ENCODE results near the gene ZBTB48.
"Not testable (repeated sequence)": the region's sequence is repeated elsewhere in the genome, so short reads cannot be mapped to it uniquely, and the experiment has no call there.

Gene ZBTB48

DNA sequence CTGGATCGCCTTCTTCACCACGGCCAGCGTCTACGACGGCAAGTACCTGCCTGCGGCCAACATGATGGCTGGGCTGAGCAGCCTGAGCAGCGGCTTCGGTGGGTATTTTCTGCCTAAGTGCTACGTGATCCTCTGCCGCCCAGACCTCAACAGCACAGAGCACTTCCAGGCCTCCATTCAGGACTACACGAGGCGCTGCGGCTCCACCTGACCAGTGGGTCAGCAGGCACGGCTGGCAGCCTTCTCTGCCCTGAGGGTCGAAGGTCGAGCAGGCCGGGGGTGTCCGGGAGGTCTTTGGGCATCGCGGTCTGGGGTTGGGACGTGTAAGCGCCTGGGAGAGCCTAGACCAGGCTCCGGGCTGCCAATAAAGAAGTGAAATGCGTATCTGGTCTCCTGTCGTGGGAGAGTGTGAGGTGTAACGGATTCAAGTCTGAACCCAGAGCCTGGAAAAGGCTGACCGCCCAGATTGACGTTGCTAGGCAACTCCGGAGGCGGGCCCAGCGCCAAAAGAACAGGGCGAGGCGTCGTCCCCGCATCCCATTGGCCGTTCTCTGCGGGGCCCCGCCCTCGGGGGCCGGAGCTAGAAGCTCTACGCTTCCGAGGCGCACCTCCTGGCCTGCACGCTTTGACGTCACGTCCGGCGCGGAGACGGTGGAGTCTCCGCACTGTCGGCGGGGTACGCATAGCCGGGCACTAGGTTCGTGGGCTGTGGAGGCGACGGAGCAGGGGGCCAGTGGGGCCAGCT, at the start of gene ZBTB48:
ZBTB48 (plus strand) TSS at position 621 of the 745 bp plus-strand sequence. CDS start 616 bp downstream, outside the sequence.
- peak; percentile 98 for DNase-seq

DNA sequence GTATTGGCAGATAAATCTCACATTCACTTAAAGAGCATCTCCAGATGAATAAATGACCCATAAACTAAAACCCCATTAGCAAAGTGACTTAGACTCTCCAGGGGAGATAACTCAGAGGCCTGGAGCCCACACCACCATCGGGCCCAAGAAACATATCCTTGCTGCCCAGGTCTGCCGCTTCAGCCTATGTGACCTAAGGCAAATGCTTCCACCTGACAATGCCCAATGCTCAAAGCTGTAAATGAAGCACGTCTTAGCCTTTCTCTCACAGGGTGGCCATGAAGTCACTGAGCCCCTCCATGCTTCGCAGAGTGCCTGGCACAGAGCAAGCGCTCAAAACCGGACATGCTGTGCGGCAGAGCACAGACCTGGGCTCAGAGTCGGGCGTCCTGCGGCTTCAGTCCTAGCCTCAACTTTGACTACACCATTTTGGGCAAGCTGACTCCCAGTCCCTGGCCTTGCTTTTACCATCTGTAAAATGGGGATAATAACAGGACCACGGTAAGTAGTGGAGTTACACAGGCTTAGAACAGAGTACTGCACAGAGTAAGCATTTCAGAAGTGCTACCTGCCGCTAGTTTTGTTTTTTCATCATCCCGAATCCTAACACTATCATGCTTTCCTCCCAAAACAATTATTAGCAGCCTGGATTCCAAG, 49.2 kb upstream of the ZBTB48 start:
- no peak for DNase-seq

DNA sequence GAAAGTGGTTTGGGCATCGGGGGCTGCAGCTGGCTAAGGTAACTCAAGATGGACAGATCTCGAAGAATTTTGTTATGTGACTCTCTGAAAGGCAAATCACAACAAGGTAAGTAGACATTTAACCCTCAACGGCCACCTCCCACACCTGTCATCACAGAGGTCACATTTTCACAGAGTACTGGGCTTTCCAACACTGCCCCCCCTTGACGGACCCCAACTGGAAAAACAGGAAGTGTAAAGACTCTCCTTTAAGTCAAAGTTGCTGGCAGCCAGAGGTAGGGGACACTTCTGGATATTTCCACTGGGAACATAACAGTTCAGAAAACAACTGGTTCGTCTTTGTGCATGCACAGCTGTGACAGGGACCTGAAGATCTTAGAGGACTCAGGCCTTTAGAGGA, 47.8 kb upstream of the ZBTB48 start:
- DNase-seq, result no peak

DNA sequence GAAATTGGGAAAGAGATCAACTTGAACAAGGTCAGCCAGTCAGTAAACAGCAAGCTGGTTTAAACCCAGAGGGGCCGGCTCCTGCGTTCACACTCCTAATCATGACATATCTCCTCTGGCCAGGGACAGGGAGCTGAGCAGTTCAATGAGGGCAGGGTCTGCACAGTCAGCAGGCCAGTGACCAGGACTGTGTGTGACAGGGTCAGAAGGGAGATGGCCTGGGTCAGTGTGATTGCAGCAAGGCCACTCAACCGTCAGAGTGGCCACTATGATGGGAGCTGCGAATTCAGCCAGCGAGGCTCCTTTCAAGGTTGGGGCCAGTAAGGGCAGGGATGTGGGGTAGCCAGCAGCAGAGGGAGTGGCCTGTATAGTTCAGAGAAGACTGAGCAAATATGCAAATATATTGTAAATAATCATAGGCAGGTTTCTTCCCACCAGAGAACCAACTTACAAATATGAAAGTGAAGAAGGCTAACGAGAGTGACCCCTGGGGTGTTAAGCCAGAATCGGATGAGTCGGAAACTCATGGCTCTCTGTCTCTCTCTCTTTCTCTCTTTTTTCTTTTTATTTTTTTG, 45.5 kb upstream of the ZBTB48 start:
- DNase-seq, result no peak

DNA sequence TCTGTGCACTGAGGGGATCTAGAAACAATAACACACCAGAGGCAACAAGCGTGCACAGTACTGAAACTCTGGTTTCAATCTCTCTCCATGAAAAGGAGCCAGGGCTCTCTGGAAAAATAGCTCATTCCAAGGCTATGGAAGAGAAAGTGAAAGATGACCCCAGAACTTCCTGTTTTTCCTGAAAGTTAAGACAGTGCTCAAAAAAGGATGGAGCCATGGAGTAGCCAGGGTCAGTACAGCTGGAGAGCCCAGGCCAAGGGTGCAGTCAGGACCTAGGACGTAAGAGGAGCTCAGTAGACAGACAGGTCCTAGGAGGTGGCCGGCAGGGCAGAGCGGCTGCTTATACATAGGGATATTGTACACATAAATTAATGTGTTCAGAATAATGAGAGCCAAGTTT, 44.6 kb upstream of the ZBTB48 start:
- DNase-seq, result no peak

DNA sequence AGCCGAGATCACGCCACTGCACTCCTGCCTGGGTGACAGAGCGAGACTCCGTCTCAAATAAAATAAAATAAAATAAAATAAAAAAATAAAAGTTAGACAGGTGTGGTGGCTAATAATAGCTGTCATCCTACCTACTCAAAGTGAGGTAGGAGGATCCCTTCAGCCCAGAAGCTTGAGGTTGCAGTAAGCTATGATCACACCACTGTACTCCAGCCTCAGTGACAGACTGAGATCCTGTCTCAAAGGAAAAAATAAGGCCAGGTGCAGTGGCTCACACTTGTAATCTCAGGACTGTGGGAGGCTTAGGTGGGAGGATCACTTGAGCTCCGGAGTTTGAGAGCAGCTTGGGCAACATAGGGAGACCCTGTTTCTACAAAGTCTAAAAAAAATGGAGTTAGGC, 43.5 kb upstream of the ZBTB48 start:
- no peak for DNase-seq

DNA sequence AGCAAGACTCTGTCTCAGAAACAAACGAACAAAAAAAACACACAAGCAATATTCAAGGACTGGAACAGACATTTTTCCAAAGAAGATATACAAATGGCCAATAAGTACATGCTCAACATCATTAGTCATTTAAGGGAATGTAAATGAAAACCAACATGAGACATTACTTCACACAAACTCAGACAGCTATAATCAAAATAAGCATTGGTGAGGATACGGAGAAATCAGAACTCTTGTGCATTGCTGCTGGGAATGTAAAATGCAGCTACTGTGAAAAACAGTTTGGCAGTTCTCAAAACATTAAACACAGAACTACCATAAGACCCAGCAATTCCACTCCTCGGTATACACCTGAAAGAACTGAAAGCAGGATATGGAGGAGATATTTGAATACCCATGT, 40.8 kb upstream of the ZBTB48 start:
- DNase-seq, result no peak

DNA sequence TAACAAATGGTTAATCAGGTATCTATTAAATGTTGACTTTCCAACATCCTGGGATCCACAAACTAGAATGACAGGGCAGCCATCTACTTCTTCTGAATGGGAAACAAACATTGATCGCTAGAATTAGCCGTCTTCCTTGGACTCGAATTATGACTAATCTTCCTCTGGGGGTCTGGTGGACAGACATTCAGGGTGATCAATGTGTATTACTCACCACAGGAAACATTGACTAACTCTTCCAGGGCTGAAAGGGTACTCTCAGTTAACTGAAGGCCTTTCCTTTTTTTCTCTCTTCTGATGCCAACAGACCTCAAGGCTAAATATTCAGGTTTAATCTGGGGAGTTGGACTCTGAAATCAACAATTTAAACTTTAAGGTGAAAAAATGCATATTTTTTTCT, 35.0 kb upstream of the ZBTB48 start:
- no peak for DNase-seq

DNA sequence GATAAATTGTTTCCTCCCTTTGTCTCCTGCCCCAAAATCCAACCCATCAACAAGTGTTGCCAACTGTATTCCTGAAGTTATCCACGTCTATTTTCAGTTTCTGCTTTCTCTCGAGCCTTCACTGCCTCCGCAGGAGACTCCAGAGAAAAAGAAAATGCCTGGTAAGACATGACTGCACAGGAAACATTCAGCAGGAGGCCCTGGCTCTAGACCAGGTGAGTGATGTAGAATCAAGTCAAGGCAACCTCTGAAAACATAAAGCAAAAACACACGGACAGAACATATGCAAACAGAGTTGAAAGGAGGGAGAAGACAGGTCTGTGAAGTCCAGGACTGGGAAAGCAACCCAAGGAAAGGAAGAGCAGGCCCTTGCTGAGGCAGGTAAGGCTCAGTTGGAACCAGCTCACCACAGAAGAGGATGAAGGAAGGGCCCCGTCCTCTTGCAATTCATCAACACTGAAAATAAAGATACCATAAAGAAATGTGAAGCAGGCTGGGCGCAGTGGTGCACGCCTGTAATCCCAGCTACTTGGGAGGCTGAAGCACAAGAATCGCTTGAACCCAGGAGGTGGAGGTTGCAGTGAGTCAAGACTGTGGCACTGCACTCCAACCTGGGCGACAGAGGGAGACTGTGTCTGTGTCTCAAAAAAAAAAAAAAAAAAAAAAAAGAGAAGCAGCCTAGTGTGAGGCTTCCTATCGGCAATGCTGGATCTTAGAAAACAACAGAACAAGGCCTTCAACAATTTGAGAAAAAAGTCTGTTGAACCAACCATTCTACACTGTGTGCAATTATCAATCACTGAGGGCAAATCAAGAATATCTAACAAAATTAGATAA, 34.3 kb upstream of the ZBTB48 start:
- DNase-seq, result no peak

DNA sequence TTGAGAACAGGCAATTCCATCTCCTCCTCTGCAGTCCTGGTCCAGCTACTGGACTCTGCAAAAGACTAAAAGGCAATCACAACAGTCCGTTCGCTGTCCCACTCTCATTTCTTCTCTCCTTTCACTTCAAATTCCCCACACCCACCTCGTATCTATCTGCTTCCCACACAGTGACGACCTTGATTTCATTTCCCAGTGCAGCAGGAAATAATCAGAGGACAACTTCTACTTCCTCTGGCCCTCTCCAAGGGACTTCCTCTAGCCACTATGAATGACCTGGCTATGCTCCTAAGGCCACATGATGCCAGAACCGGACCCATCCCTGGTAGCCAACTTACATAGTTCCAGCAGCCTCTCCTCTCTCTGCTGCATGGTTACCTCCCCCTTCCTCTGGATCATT, 33.5 kb upstream of the ZBTB48 start:
- no peak for DNase-seq

DNA sequence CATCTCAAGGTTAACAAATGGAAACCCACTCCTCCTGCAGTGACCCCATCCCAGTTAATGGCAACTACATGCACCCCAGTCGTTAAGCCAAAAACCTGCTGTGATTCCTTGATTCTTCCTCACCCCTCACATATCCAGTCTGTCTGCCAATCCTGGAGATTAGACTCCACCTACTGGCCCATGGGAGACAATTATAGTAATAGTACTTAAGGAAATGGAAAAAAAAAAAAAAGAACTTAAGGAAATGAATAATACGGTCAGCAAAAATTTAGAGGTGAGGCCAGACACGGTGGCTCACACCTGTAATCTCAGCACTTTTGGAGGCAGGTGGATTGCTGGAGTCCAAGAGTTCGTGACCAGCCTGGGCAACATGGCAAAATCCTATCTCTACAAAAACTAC, 32.5 kb upstream of the ZBTB48 start:
- no peak for DNase-seq

DNA sequence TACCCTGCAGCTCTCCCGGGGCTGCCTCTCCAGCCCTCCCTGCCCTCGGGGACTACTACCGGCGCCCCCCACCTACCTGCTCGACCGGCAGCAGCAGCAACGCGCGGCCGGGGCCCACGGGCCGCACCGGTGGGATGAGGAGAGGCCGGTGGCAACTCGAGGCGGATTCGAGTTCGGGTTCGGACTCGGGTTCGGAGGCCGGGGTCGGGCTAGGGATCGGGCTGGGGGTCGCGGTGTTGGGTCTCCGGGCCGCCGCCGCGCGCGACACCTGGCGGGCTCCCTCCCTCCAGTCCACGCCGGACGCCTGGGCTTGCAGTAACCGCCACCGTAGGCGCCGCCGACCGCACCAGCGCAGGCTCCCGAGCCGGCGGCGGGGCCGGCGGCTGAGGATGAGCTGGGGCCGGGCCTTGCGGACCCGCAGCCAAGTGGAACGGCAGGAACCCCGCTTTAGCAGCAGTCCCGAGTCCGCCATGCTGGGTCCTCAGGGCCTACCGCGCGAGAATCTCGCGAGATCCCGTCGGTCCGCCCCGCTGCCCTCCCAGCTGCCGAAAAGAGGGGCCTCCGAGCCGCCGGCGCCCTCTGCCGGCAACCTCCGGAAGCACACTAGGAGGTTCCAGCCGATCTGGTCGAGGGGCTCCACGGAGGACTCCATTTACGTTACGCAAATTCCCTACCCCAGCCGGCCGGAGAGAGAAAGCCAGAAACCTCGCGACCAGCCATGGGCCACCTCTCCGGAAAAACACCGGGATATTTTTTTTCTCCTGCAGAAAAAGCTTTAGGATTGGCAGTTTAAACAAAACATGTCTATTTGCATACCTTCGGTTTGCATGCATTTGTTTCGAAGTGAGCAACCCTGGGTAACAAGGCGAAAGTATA, 25.5 kb upstream of the ZBTB48 start, which contains the start of gene NOL9:
NOL9 (minus strand) TSS at position 483 of the 876 bp plus-strand sequence; CDS start at position 472, 11 bp downstream.
- peak; percentile 89 for DNase-seq

DNA sequence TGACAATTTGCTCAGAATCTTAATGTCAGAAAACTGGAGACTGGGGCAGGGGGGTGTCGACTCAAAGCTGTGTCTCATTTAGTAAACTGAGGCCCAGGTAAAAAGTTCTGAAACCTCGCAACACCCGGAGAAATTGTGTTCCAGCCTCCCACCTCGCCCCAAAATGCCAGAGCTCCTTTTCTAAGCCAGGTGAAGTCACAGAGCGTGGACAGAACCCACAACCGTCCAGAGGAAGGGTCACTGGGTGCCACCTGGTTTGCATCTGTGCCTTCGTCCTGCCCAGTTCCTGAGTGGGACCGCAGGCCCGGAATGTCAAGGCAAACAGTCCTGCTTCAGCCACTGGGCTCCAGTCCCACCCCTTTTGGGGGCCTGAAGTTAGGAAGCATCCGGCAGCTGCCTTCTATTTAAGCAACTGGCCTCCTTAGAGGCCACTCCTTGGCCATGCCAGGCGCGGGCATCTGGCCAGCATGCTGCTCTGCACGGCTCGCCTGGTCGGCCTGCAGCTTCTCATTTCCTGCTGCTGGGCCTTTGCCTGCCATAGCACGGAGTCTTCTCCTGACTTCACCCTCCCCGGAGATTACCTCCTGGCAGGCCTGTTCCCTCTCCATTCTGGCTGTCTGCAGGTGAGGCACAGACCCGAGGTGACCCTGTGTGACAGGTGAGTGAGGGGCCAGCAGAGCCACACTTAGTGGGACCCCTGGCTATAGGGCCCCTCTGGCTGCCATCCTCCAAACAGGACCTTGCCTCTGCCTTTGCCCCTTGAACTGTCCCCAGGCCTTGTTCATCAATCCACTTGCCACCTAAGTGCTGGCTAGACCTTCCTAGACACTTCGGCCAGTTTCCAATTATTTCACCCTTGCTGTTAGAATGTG, 24.7 kb upstream of the ZBTB48 start, which contains the start of gene TAS1R1:
TAS1R1 (plus strand) TSS at position 401 of the 872 bp plus-strand sequence; CDS start at position 468, 67 bp downstream.
- DNase-seq, result no peak

DNA sequence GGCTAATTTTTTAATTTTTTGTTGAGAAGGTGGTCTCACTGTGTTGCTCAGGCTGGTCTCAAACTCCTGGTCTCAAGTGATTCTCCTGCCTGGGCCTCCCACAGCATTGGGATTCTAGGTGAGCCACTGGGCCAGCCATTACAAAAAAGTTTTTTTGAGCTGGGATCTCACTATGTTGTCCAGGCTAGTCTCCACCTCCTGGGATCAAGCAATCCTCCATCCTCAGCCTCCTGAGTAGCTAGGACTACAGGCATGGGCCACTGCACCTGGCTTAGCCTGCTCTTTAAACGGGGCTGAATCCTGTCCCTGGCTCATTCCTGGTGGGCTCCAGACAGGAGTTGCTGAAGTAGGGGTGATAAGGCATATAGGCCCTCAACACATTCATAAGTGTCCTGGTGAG, 22.2 kb upstream of the ZBTB48 start:
- no peak for DNase-seq

DNA sequence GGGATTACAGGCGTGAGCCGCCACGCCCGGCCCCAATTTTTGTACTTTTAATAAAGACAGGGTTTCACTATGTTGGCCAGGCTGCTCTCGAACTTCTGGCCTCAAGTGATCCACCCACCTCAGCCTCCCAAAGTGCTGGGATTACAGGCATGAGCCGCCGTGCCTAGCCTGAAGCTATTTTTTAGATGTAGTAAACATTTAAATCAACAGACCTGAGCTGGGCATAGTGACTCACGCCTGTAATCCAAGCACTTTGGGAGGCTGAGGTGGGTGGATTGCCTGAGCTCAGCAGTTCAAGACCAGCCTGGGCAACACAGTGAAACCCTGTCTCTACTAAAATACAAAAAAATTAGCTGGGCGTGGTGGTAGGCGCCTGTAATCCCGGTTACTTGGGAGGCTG, 20.6 kb upstream of the ZBTB48 start:
- not testable (repeated sequence) for DNase-seq

DNA sequence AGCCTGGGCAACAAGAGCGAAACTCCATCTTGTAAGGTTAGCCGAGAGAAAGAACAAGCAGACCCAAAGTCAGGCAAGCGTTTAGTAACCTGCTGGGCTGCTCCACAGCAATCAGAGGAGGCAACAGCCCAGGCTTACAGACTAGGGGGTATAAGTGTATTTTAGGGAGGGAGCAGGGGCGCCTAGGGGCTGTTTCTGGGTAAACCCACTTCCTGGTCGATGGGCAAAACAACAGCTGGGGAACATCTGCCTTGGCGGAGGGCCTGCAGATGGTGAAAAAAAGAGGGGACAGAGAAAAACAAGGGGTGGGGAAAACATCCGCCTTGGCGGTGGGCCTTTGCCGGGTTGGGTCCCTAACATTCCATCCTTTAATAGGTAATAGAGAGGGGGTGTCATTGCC, 19.5 kb upstream of the ZBTB48 start:
- DNase-seq, result no peak

DNA sequence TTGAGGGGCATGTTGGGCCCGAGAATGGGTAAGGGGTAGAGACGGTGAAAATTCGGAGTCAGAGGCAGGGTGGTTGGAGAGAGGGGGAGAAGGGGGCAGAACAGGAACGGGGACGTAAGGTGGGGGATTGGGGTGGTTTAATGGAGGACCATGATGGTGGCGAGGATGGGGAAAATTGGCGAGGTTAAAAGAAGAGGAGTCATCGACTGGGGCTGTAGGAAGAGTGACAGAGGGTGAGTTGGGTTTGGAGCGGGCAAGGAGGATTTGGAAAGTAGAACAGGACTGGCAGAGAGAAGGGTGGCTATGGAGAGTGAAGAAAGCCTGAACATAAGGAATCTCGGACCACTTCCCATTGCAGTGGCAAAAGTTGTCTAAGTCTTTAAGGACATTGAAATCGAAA, 10.8 kb upstream of the ZBTB48 start:
- DNase-seq, result no peak

DNA sequence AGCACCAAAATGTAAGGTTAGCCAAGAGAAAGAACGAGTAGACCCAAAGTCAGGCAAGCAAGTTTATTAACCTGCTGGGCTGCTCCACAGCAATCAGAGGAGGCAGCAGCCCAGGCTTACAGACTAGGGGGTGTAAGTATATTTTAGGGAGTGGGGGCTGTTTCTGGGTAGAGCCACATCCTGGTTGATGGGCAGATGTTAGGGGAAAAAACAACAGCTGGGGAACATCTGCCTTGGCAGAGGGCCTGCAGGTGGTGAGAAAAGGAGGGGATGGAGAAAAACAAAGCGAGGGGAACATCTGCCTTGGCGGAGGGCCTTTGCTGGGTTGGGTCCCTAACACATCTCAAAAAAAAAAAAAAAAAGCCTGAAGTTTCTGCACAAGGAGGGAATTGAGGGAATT, 9.7 kb upstream of the ZBTB48 start:
- no peak for DNase-seq

DNA sequence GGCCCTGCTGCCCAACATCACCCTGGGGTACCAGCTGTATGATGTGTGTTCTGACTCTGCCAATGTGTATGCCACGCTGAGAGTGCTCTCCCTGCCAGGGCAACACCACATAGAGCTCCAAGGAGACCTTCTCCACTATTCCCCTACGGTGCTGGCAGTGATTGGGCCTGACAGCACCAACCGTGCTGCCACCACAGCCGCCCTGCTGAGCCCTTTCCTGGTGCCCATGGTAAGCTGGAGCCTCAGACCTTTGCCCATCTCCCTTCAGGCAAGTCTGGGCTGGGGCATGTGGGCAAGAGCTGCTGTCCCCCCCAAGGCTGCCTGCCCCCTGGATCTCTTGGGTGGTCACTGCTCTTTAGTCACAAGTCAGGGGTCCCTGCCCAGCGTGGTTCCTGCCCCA, 8.8 kb upstream of the ZBTB48 start:
- no peak for DNase-seq

DNA sequence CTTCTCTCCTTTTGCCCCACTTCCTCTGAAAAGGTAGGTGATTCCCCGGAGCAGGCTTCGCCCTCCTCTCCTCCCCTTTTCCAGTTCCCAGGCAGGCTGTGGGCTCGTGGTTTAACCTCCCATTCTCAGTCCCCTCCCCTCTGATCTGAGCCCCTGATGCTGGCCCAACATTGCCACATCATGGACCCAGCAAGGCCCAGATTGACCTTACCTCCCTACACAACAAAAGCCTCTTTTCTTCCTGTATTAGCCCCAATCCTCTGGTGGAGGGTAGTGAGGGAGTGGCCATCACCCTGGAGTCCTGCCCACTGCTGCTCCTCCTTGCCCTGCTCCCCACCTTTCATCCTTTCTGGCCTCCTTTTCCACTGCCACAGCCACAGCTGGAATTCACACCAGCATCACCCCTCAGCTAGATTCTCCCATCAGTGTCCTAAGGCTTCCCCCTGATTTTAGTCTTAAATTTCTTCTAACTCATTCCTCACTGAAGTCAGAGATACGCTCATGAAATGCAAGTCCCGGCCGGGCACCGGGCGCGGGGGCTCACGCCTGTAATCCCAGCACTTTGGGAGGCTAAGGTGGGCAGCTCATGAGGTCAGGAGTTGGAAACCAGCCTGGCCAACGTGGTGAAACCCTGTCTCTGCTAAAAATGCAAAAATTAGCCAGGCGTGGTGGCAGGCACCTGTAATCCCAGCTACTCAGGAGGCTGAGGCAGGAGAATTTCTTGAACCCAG, 7.0 kb upstream of the ZBTB48 start:
- no peak for DNase-seq

All from COR-L47 (cell line).